ENCODE data around the gene JARID2. TPM values are rescaled to one million over a fixed set of nuclear protein-coding genes. Genes with fewer than 3 reads are reported as not detected.

JARID2 gene
- total RNA-seq, 1 experiment from 2014 or later, result 23.6 TPM

DNA sequence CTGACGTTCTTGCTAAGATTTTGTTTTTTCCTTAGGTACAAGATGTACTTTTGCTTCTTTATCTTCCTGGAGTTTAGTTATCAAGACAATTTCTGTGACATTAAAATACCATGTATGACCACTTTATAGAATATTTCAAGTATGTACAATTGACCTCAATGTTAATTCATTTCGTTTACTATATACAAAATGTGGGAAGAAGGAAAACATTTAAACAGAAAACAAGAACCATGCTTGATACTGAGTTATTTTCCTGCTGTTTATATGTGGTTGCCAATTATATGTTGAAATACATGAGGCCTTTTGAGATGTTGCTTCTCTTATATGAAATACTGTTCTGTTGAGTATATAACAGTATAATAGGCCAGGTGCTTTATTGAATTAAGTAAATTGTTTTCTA, 184.3 kb downstream of the JARID2 start (continued):
- TF ChIP-seq RAD21 (IDR thresholded peaks at IDR 0.05; ENCODE audit: low read depth) (no peak), JUND (IDR thresholded peaks at IDR 0.05) (no peak)

GRCh38 chr6:15430931-15431405, 185.1 kb downstream of the JARID2 start:
- Histone ChIP-seq H3K27me3 (ENCODE audit: insufficient read depth, low read length) (no peaks in the 10 kb centered on the region), H3K4me1 (ENCODE audit: control insufficient read depth in 1 of 2, insufficient read depth in 2 of 2, low read length in 2 of 2) (no peaks in the 10 kb centered on the region; a peak in 1 of 4 replicates), H2AFZ (ENCODE audit: low read depth, low read length, poor library complexity, severe bottlenecking) (no peak overlapping the region), H3K27ac (ENCODE audit: low read depth, low read length) (no peak overlapping the region), H3K4me2 (ENCODE audit: low read length) (no peak overlapping the region), H3K4me3 (replicated peaks in 1 of 2; ENCODE audit: low read depth in 1 of 2, low read length in 2 of 2) (no peak overlapping the region), H3K79me2 (ENCODE audit: insufficient read depth, low read length) (peaks cover 59% of the 10 kb centered on the region), H3K9ac (ENCODE audit: low read length) (no peak overlapping the region), H3K9me2 (ENCODE audit: insufficient read depth) (no peaks in the 10 kb centered on the region), H4K20me1 (ENCODE audit: insufficient read depth) (no peaks in the 10 kb centered on the region), H3K9me3 (ENCODE audit: control insufficient read depth in 1 of 2, insufficient read depth in 1 of 2, low read depth in 1 of 2, low read length in 2 of 2) (no peaks in the 10 kb centered on the region), H3K36me3 (ENCODE audit: control insufficient read depth in 1 of 2, insufficient read depth in 2 of 2, low read length in 2 of 2) (no peaks in the 10 kb centered on the region)
- RAD21 ChIA-PET (ENCODE audit: low non-redundant PET in 1 of 2, low total read pairs in 2 of 2, uncharacterized antibody in 2 of 2, unreplicated experiment in 2 of 2), result no interaction called here
- ATAC-seq (no peak), DNase-seq (ENCODE audit: low read depth, low spot score) (no peak)
- POLR2A ChIA-PET, result no interaction called here
- intact Hi-C loops (cut with micrococcal nuclease), result no loop called here
- CTCF ChIA-PET, result interaction anchor here (0.7 kb wide), 1 partner anchor 11 kb away, joined by 3 read pairs; no protein-coding TSS in a partner anchor
- BruUV-seq (replicated peaks), result no TSS peak
- no peak for TF ChIP-seq ATF3 (IDR thresholded peaks at IDR 0.05)
- TF ChIP-seq YY1 (IDR thresholded peaks at IDR 0.05; ENCODE audit: extremely low read depth, insufficient replicate concordance, low read depth, low read length), result no peak
- TF ChIP-seq CTCF (IDR thresholded peaks at IDR 0.05 in 2 of 3, conservative IDR thresholded peaks at IDR 0.05 in 1 of 3; ENCODE audit: borderline replicate concordance in 1 of 3, insufficient read depth in 1 of 3, low read depth in 2 of 3, low read length in 2 of 3), result no peak
- TF ChIP-seq ELF1 (IDR thresholded peaks at IDR 0.05; ENCODE audit: borderline replicate concordance, low read depth), result no peak
- no peak for TF ChIP-seq EZH2 (IDR thresholded peaks at IDR 0.05)
- no peak for TF ChIP-seq SIN3A (IDR thresholded peaks at IDR 0.05; ENCODE audit: low read depth)
- TF ChIP-seq CBX3 (IDR thresholded peaks at IDR 0.05; ENCODE audit: low read depth), result no peak
- no peak for TF ChIP-seq POLR2AphosphoS5 (IDR thresholded peaks at IDR 0.05; ENCODE audit: low read depth, low read length)
- TF ChIP-seq SRF (IDR thresholded peaks at IDR 0.05; ENCODE audit: low read depth), result no peak
- TF ChIP-seq, protein P1, sequence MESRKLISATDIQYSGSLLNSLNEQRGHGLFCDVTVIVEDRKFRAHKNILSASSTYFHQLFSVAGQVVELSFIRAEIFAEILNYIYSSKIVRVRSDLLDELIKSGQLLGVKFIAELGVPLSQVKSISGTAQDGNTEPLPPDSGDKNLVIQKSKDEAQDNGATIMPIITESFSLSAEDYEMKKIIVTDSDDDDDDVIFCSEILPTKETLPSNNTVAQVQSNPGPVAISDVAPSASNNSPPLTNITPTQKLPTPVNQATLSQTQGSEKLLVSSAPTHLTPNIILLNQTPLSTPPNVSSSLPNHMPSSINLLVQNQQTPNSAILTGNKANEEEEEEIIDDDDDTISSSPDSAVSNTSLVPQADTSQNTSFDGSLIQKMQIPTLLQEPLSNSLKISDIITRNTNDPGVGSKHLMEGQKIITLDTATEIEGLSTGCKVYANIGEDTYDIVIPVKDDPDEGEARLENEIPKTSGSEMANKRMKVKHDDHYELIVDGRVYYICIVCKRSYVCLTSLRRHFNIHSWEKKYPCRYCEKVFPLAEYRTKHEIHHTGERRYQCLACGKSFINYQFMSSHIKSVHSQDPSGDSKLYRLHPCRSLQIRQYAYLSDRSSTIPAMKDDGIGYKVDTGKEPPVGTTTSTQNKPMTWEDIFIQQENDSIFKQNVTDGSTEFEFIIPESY (IDR thresholded peaks at IDR 0.05; ENCODE audit: extremely low read depth, insufficient replicate concordance, low read length), result no peak
- TF ChIP-seq SP1 (IDR thresholded peaks at IDR 0.05; ENCODE audit: low read depth), result no peak
- TF ChIP-seq POLR2A (IDR thresholded peaks at IDR 0.05; ENCODE audit: borderline replicate concordance, extremely low read depth, insufficient read depth, insufficient read length), result no peak
- no peak for TF ChIP-seq CEBPB (IDR thresholded peaks at IDR 0.05; ENCODE audit: low read depth)
- no peak for TF ChIP-seq FOSL1 (IDR thresholded peaks at IDR 0.05; ENCODE audit: low read depth)
- no peak for TF ChIP-seq ZFX (IDR thresholded peaks at IDR 0.05)
- no peak for TF ChIP-seq TCF7L2 (IDR thresholded peaks at IDR 0.05; ENCODE audit: borderline replicate concordance, extremely low read depth, insufficient read depth, insufficient read length)
- TF ChIP-seq REST (IDR thresholded peaks at IDR 0.05; ENCODE audit: low read depth), result no peak
- no peak for TF ChIP-seq RAD21 (IDR thresholded peaks at IDR 0.05; ENCODE audit: low read depth)
- TF ChIP-seq, protein P2, sequence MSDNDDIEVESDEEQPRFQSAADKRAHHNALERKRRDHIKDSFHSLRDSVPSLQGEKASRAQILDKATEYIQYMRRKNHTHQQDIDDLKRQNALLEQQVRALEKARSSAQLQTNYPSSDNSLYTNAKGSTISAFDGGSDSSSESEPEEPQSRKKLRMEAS (IDR thresholded peaks at IDR 0.05), result no peak
